Gastrocnemius medialis (tissue), 4 donors: ENCODE data around the gene KCNQ1. TPM values are rescaled to one million over a fixed set of nuclear protein-coding genes. Genes with fewer than 3 reads are reported as not detected.

Experiments
- ATAC-seq, 2 donors: fragments of 150-250 bp; one replicate each; pipeline ENCODE4 v1.9.1; 2016
- DNase-seq, 2 donors: peaks; one replicate each; pipeline ENCODE4 v3.0.0-alpha.2; 2019
- H3K27ac ChIP-seq, 4 donors: fragments of 200-600 bp; sonication (generic); 1 replicate in 1 of 4; 2 replicates in 3 of 4; pipeline ENCODE4 v1.5.1; 2016 to 2018; ENCODE audit warnings: mild to moderate bottlenecking in 2 of 4, moderate library complexity in 1 of 4
- H3K27me3 ChIP-seq, 3 donors: fragments of 200-600 bp; sonication (generic) in 2 of 3; 1 replicate in 1 of 3; 2 replicates in 2 of 3; pipeline versions ENCODE4 v1.5.1 to v1.6.0; 2016 to 2019; ENCODE audit warnings: mild to moderate bottlenecking in 1 of 3, moderate library complexity in 1 of 3
- H3K36me3 ChIP-seq, 2 donors: fragments of 200-600 bp; sonication (generic) in 1 of 2; one replicate each; pipeline ENCODE4 v1.5.1; 2017 to 2018
- H3K4me1 ChIP-seq, 2 donors: fragments of 200-600 bp; sonication (generic) in 1 of 2; one replicate each; pipeline ENCODE4 v1.5.1; 2016 to 2017; ENCODE audit warnings: mild to moderate bottlenecking in 2 of 2
- H3K4me3 ChIP-seq, 4 donors: fragments of 200-600 bp; sonication (generic) in 3 of 4; 1 replicate in 1 of 4; 2 replicates in 3 of 4; pipeline ENCODE4 v1.5.1; 2016 to 2019; ENCODE audit warnings: mild to moderate bottlenecking in 2 of 4
- H3K9me3 ChIP-seq, 3 donors: fragments of 200-600 bp; sonication (generic) in 2 of 3; 1 replicate in 1 of 3; 2 replicates in 2 of 3; pipeline ENCODE4 v1.5.1; 2016 to 2019
- POLR2A ChIP-seq, 2 donors: fragments of 450-650 bp; IDR thresholded peaks; one replicate each; pipeline ENCODE4 v1.6.1; 2017; ENCODE audit warnings: antibody characterized with exemption in 2 of 2, mild to moderate bottlenecking in 2 of 2, moderate library complexity in 2 of 2
- in situ Hi-C, 4 donors: fragments of 200-750 bp; cut with MboI; loops; one replicate each; pipeline versions ENCODE4 v1.15.0 to v1.8.0; 2017; ENCODE audit warnings: low sequenced_read_pairs in 4 of 4
- intact Hi-C: fragments of 100-400 bp; cut with DNase I; formaldehyde crosslinking; loops from one replicate; pipeline ENCODE4 v1.15.1; 2023; ENCODE audit warnings: low total_unique reads
- total RNA-seq, 4 donors: library from RNA; depleted of rRNA; stranded (reverse); fragments of >200 nt; gene quantifications; one replicate each; pipeline versions ENCODE4 v1.1.0 to v1.2.3, GENCODE V29; 2016
- TF ChIP-seq, protein P1 (sequence below), 5 experiments: fragments of 450-650 bp in 3 of 5; fragments of 200-600 bp in 2 of 5; sonication (generic) in 2 of 5; IDR thresholded peaks in 4 of 5; conservative IDR thresholded peaks in 1 of 5; 1 replicate in 4 of 5; 2 replicates in 1 of 5; pipeline ENCODE4 v1.5.1; 2016 to 2019; ENCODE audit warnings: antibody characterized with exemption in 5 of 5, mild to moderate bottlenecking in 3 of 5, moderate library complexity in 3 of 5

KCNQ1 gene
- total RNA-seq, 4 donors from 2014 or later, result 0.15 to 1.00 (median 0.67) TPM

GRCh38 chr11:2889362-2890273 lies 444.8 kb downstream of the KCNQ1 start:
- no peak for DNase-seq

DNA sequence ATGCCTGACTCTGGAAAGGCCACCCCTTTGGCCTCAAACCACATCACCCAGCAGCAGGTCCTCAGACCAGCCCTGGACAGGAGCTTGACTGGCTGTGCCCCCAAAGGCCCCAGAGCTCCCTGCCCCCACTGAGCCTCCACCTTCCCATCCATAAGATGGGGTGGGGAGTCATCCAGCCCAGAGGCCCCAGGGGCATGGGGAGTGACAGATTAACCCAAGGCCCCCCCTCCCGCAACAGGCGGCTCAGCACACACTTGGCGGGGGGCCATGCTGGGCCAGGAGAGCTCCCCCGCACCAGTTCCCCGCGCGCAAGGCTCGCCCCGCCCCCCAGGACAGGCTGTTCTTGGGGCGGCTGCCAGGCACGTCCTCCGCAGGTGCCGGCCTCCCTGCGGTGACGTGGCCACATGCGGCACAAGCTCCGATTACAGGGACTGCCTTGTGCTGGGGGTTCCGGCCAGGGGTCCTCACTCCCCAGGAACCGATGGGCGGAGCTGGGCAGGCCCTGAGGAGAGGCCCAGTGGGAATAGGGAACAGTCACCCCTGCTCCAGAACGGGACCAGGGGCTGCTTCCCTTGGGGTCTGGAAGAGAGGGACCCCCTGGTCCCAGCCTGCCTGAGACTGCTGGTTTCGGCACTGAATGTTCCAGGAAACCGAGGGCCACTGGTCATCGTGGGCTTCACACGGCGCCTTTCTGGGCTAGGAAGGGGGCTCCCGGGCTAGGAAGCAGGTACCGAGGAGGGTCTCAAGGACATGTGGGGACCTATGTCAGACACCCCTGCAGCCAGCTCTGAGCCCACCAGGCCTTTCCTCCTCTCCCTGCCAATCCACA lies 445.9 kb downstream of the KCNQ1 start:
- intact Hi-C loops, result loop anchor here (2.0 to 10.0 kb wide), 2 partner anchors 462 to 586 kb away; partner anchors contain the start of genes C11orf21 and TSPAN32
- DNase-seq (peak; percentile 33 to 41), ATAC-seq (no peak)
- H3K27me3 ChIP-seq, result no peaks in the 10 kb centered on the region
- H3K4me1 ChIP-seq, result peaks cover 5 to 19% of the 10 kb centered on the region in 2 donors
- in situ Hi-C loops, result loop anchor here in 3 of 4 donors (10.0 to 25.0 kb wide), 3 partner anchors 203 to 466 kb away; partner anchors contain the start of genes KCNQ1OT1 (in 3 of the 3), KCNQ1 (in 1 of the 3) and TRPM5 (in 1 of the 3)
- TF ChIP-seq, protein P1, sequence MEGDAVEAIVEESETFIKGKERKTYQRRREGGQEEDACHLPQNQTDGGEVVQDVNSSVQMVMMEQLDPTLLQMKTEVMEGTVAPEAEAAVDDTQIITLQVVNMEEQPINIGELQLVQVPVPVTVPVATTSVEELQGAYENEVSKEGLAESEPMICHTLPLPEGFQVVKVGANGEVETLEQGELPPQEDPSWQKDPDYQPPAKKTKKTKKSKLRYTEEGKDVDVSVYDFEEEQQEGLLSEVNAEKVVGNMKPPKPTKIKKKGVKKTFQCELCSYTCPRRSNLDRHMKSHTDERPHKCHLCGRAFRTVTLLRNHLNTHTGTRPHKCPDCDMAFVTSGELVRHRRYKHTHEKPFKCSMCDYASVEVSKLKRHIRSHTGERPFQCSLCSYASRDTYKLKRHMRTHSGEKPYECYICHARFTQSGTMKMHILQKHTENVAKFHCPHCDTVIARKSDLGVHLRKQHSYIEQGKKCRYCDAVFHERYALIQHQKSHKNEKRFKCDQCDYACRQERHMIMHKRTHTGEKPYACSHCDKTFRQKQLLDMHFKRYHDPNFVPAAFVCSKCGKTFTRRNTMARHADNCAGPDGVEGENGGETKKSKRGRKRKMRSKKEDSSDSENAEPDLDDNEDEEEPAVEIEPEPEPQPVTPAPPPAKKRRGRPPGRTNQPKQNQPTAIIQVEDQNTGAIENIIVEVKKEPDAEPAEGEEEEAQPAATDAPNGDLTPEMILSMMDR (IDR thresholded peaks at IDR 0.05 in 4 of 5, conservative IDR thresholded peaks at IDR 0.05 in 1 of 5), result no peak
- no peak for TF ChIP-seq POLR2A (IDR thresholded peaks at IDR 0.05)
- no peak overlapping the region for H3K4me3 ChIP-seq
- H3K36me3 ChIP-seq, result no peaks in the 10 kb centered on the region
- no peaks in the 10 kb centered on the region for H3K9me3 ChIP-seq
- H3K27ac ChIP-seq, result no peak overlapping the region

More at GRCh38 chr11:2889362-2890273, 444.8 kb downstream of the KCNQ1 start:
- Histone ChIP-seq H3K27me3 (no peaks in the 10 kb centered on the region), H3K36me3 (no peaks in the 10 kb centered on the region), H3K4me1 (peaks cover 5 to 19% of the 10 kb centered on the region in 2 donors), H3K4me3 (no peak overlapping the region), H3K9me3 (no peaks in the 10 kb centered on the region), H3K27ac (no peak overlapping the region)
- intact Hi-C loops, result loop anchor here (2.0 to 10.0 kb wide), 3 partner anchors 461 to 585 kb away; partner anchors contain the start of genes C11orf21 and TSPAN32
- TF ChIP-seq, protein P1 (IDR thresholded peaks at IDR 0.05 in 4 of 5, conservative IDR thresholded peaks at IDR 0.05 in 1 of 5), result no peak
- no peak for TF ChIP-seq POLR2A (IDR thresholded peaks at IDR 0.05)
- in situ Hi-C loops, result loop anchor here (5.0 to 25.0 kb wide), 4 partner anchors 202 to 465 kb away; partner anchors contain the start of genes KCNQ1OT1 (in 3 of the 4), KCNQ1 (in 1 of the 4) and TRPM5 (in 1 of the 4)
- no peak for ATAC-seq

GRCh38 chr11:2891326-2892214 lies 446.8 kb downstream of the KCNQ1 start:
- intact Hi-C loops, result loop anchor here (1.0 to 10.0 kb wide), 3 partner anchors 359 to 587 kb away; partner anchors contain the start of genes C11orf21 and TSPAN32
- H3K36me3 ChIP-seq, result no peaks in the 10 kb centered on the region
- H3K9me3 ChIP-seq, result no peaks in the 10 kb centered on the region
- in situ Hi-C loops, result loop anchor here in 3 of 4 donors (10.0 to 25.0 kb wide), 3 partner anchors 204 to 467 kb away; partner anchors contain the start of genes KCNQ1OT1 (in 3 of the 3), KCNQ1 (in 1 of the 3) and TRPM5 (in 1 of the 3)
- peak overlapping the region in 1 of 4 donors; percentile 29 for H3K27ac ChIP-seq
- no peak for DNase-seq
- TF ChIP-seq POLR2A (IDR thresholded peaks at IDR 0.05), result no peak
- TF ChIP-seq, protein P1 (IDR thresholded peaks at IDR 0.05 in 4 of 5, conservative IDR thresholded peaks at IDR 0.05 in 1 of 5), result no peak
- no peak for ATAC-seq
- no peaks in the 10 kb centered on the region for H3K27me3 ChIP-seq
- H3K4me1 ChIP-seq, result peaks cover 5 to 17% of the 10 kb centered on the region in 2 donors
- H3K4me3 ChIP-seq, result peak overlapping the region; percentile 32 to 47 (median 36)
